NT2/D1 (cell line): Measurements from ENCODE around the gene PAPOLB.

Experiments used
- SUZ12 ChIP-seq: IDR thresholded peaks from 2 replicates; pipeline ENCODE4 v1.6.1; 2011; ENCODE audit not compliant: insufficient read length, insufficient read depth; ENCODE audit errors: extremely low read depth
- ZNF274 ChIP-seq: IDR thresholded peaks from 2 replicates; pipeline ENCODE4 v1.6.1; 2011; ENCODE audit warnings: mild to moderate bottlenecking, low read depth, low read length

- TF ChIP-seq ZNF274 (no peak), SUZ12 (no peak)
Observed at GRCh38 chr7:4816419-4817080, 45.3 kb downstream of the PAPOLB start.
